WTC11 (cell line): ENCODE data around the gene KLF2. TPM values are rescaled to one million over a fixed set of nuclear protein-coding genes. Genes with fewer than 3 reads are reported as not detected.
"Not testable (repeated sequence)": the region's sequence is repeated elsewhere in the genome, so short reads cannot be mapped to it uniquely, and the experiment has no call there.

Experiments used
- ATAC-seq: fragments of 200-7000 bp; cut with Tn5 transposase; 2 replicates; pipeline ENCODE4 v1.10.0; 2021; ENCODE audit warnings: mild to moderate bottlenecking, moderate library complexity
- CTCF ChIA-PET: fragments of 300-600 bp; sonication (Branson Sonifier 250); formaldehyde crosslinking; loops from one replicate; lab custom pipeline; 2021; ENCODE audit warnings: antibody characterized with exemption; lab: Charles Lee
- POLR2A ChIA-PET: fragments of 350-600 bp; sonication (Branson Sonifier 250); formaldehyde crosslinking; loops from one replicate; lab custom pipeline; 2021; ENCODE audit warnings: antibody characterized with exemption; lab: Charles Lee
- DNase-seq: peaks from one replicate; pipeline ENCODE4 v3.0.0; 2021; ENCODE audit warnings: low spot score
- H3K27ac Mint-ChIP-seq: 2 replicates; pipeline ENCODE4 v1.8.0; 2021; ENCODE audit warnings: mixed read lengths
- H3K27me3 Mint-ChIP-seq: 2 replicates; pipeline ENCODE4 v1.8.0; 2021; ENCODE audit warnings: low read depth, mild to moderate bottlenecking, moderate library complexity, mixed read lengths
- H3K36me3 Mint-ChIP-seq: 2 replicates; pipeline ENCODE4 v1.8.0; 2021; ENCODE audit warnings: mixed read lengths
- H3K4me1 Mint-ChIP-seq: 2 replicates; pipeline ENCODE4 v1.8.0; 2022; ENCODE audit warnings: mixed read lengths
- H3K4me3 Mint-ChIP-seq: 2 replicates; pipeline ENCODE4 v1.8.0; 2021; ENCODE audit warnings: mild to moderate bottlenecking, moderate library complexity, mixed read lengths
- H3K9me3 Mint-ChIP-seq: 2 replicates; pipeline ENCODE4 v1.8.0; 2021; ENCODE audit warnings: mixed read lengths
- AFF4 ChIP-seq: sonication (generic); formaldehyde crosslinking; IDR thresholded peaks from 2 replicates; pipeline ENCODE4 v1.8.1; 2023; ENCODE audit warnings: mild to moderate bottlenecking, missing genetic modification reagents, borderline replicate concordance
- ATF2 ChIP-seq: sonication (generic); formaldehyde crosslinking; IDR thresholded peaks from 2 replicates; pipeline ENCODE4 v1.8.1; 2022; ENCODE audit warnings: low read depth, missing genetic modification reagents, borderline replicate concordance
- CREB1 ChIP-seq: sonication (generic); formaldehyde crosslinking; IDR thresholded peaks from 2 replicates; pipeline ENCODE4 v1.8.0; 2023; ENCODE audit warnings: mild to moderate bottlenecking, missing genetic modification reagents
- HMGA2 ChIP-seq: fragments of 250-450 bp; sonication (Bioruptor Pico); IDR thresholded peaks from 2 replicates; pipeline ENCODE4 v1.4.0; 2021; ENCODE audit warnings: mild to moderate bottlenecking, moderate library complexity
- IRF2 ChIP-seq: sonication (generic); formaldehyde crosslinking; IDR thresholded peaks from 2 replicates; pipeline ENCODE4 v1.8.0; 2022; ENCODE audit warnings: low read depth, missing genetic modification reagents, borderline replicate concordance
- KAT7 ChIP-seq: sonication (generic); formaldehyde crosslinking; IDR thresholded peaks from 2 replicates; pipeline ENCODE4 v1.8.1; 2023; ENCODE audit warnings: missing genetic modification reagents, mild to moderate bottlenecking, borderline replicate concordance
- RORB ChIP-seq: fragments of 250-450 bp; sonication (Bioruptor Pico); IDR thresholded peaks from 2 replicates; pipeline ENCODE4 v1.9.0; 2021; ENCODE audit warnings: mild to moderate bottlenecking
- SMAD4 ChIP-seq: sonication (generic); formaldehyde crosslinking; IDR thresholded peaks from 2 replicates; pipeline ENCODE4 v1.8.0; 2022; ENCODE audit warnings: mild to moderate bottlenecking, missing genetic modification reagents
- ZNF121 ChIP-seq: sonication (generic); formaldehyde crosslinking; IDR thresholded peaks from 2 replicates; pipeline ENCODE4 v1.8.0; 2023; ENCODE audit warnings: missing genetic modification reagents
- ZNF219 ChIP-seq: sonication (generic); formaldehyde crosslinking; IDR thresholded peaks from 2 replicates; pipeline ENCODE4 v1.8.0; 2023; ENCODE audit warnings: missing genetic modification reagents, mild to moderate bottlenecking, borderline replicate concordance
- ZNF232 ChIP-seq: sonication (generic); formaldehyde crosslinking; IDR thresholded peaks from 2 replicates; pipeline ENCODE4 v1.8.0; 2022; ENCODE audit warnings: mild to moderate bottlenecking, missing genetic modification reagents
- ZNF396 ChIP-seq: fragments of 250-450 bp; sonication (Bioruptor Pico); IDR thresholded peaks from 2 replicates; pipeline ENCODE4 v1.8.0; 2021; ENCODE audit warnings: mild to moderate bottlenecking, moderate library complexity, borderline replicate concordance
- ZNF512 ChIP-seq: sonication (generic); formaldehyde crosslinking; IDR thresholded peaks from 2 replicates; pipeline ENCODE4 v1.8.1; 2022; ENCODE audit warnings: missing genetic modification reagents, borderline replicate concordance
- ZSCAN18 ChIP-seq: fragments of 250-450 bp; sonication (Bioruptor Pico); IDR thresholded peaks from 2 replicates; pipeline ENCODE4 v2.1.2; 2022; ENCODE audit warnings: mild to moderate bottlenecking, moderate library complexity
- total RNA-seq: library from RNA; stranded (reverse); gene quantifications from 3 replicates; pipeline ENCODE4 v1.2.3, GENCODE V29; 2021

KLF2 gene
- total RNA-seq, 1 experiment from 2014 or later: 1.1 TPM

GRCh38 chr19:16303755-16304154 lies 20.9 kb upstream of the KLF2 start:
- Mint-ChIP-seq H3K9me3 (no peaks in the 10 kb centered on the region), H3K27ac (no peak overlapping the region), H3K4me1 (peaks cover 2% of the 10 kb centered on the region; the same call in 1 of the 2 replicates), H3K27me3 (no peaks in the 10 kb centered on the region; the same call in 1 of the 2 replicates), H3K4me3 (no peak overlapping the region), H3K36me3 (no peaks in the 10 kb centered on the region)
- ChIA-PET CTCF (no interaction called here), POLR2A (interaction anchor here (0.6 kb wide), 1 partner anchor 16 kb away, joined by 4 read pairs; no protein-coding TSS in a partner anchor)
- no peak for TF ChIP-seq AFF4 (CRISPR knock-in tag)
- TF ChIP-seq SMAD4 (CRISPR knock-in tag): no peak
- no peak for TF ChIP-seq CREB1
- no peak for TF ChIP-seq ZSCAN18 (CRISPR knock-in tag)
- TF ChIP-seq ZNF396 (CRISPR knock-in tag): no peak
- no peak for TF ChIP-seq ZNF232
- TF ChIP-seq KAT7 (CRISPR knock-in tag): no peak
- no peak for TF ChIP-seq ZNF121
- no peak for DNase-seq
- ATAC-seq: no peak

GRCh38 chr19:16304511-16304910 lies 20.1 kb upstream of the KLF2 start:
- not testable (repeated sequence) for H3K36me3 Mint-ChIP-seq, H3K4me1 Mint-ChIP-seq, DNase-seq, H3K4me3 Mint-ChIP-seq, H3K9me3 Mint-ChIP-seq, ATAC-seq, H3K27ac Mint-ChIP-seq, H3K27me3 Mint-ChIP-seq
- CTCF ChIA-PET: interaction anchor here (0.7 to 1.5 kb wide), 2 partner anchors 72 to 294 kb away, joined by 4 to 5 read pairs; no protein-coding TSS in a partner anchor
- POLR2A ChIA-PET: interaction anchor here (0.6 to 0.7 kb wide), 3 partner anchors 16 to 763 kb away, joined by 3 to 4 read pairs (median 3); no protein-coding TSS in a partner anchor

- DNase-seq, H3K27me3 Mint-ChIP-seq, H3K4me3 Mint-ChIP-seq, H3K36me3 Mint-ChIP-seq, H3K27ac Mint-ChIP-seq, H3K4me1 Mint-ChIP-seq, H3K9me3 Mint-ChIP-seq, ATAC-seq: not testable (repeated sequence)
- ChIA-PET CTCF (interaction anchor here (0.7 to 1.5 kb wide), 2 partner anchors 72 to 294 kb away, joined by 4 to 5 read pairs; no protein-coding TSS in a partner anchor), POLR2A (interaction anchor here (0.7 kb wide), 1 partner anchor 264 kb away, joined by 3 read pairs; no protein-coding TSS in a partner anchor)
Measured at GRCh38 chr19:16305060-16305459, 19.6 kb upstream of the KLF2 start.

GRCh38 chr19:16306728-16307402 lies 17.8 kb upstream of the KLF2 start:
- CTCF ChIA-PET: interaction anchor here (0.6 to 1.8 kb wide), 3 partner anchors 70 to 80 kb away, joined by 3 to 7 read pairs (median 4); no protein-coding TSS in a partner anchor
- H3K27ac Mint-ChIP-seq: no peak overlapping the region
- peaks cover 2% of the 10 kb centered on the region; the same call in 1 of the 2 replicates for H3K4me1 Mint-ChIP-seq
- H3K27me3 Mint-ChIP-seq: no peaks in the 10 kb centered on the region; the same call in 1 of the 2 replicates
- no peaks in the 10 kb centered on the region for H3K9me3 Mint-ChIP-seq
- H3K36me3 Mint-ChIP-seq: no peaks in the 10 kb centered on the region
- POLR2A ChIA-PET: no interaction called here
- ATAC-seq: no peak
- DNase-seq: no peak
- H3K4me3 Mint-ChIP-seq: no peak overlapping the region
- TF ChIP-seq RORB (CRISPR knock-in tag) (no peak), HMGA2 (CRISPR knock-in tag) (no peak), AFF4 (CRISPR knock-in tag) (no peak), ZNF512 (no peak), ZNF219 (no peak), ATF2 (CRISPR knock-in tag) (no peak), IRF2 (no peak)
